Omental fat pad (tissue), 4 donors: ENCODE data around the gene MAPRE2. TPM values are rescaled to one million over a fixed set of nuclear protein-coding genes. Genes with fewer than 3 reads are reported as not detected.

Experiments used
- ATAC-seq: fragments of 150-250 bp; one replicate; pipeline ENCODE4 v1.9.1; 2016; ENCODE audit warnings: mild to moderate bottlenecking, moderate library complexity; ENCODE audit not compliant: low FRiP score
- DNase-seq: peaks from one replicate; pipeline ENCODE4 v3.0.0-alpha.2; 2019; ENCODE audit warnings: low spot score
- CTCF ChIP-seq, 3 donors: fragments of 450-650 bp; IDR thresholded peaks; one replicate each; pipeline ENCODE4 v1.5.1; 2016 to 2017; ENCODE audit warnings: antibody characterized with exemption in 3 of 3, mild to moderate bottlenecking in 3 of 3, moderate library complexity in 2 of 3
- total RNA-seq, 4 donors: library from RNA; depleted of rRNA; stranded (reverse); fragments of >200 nt; gene quantifications; one replicate each; pipeline ENCODE4 v1.1.0, GENCODE V29; 2016

The MAPRE2 gene
- total RNA-seq, 4 donors from 2014 or later: 19.7 to 35.6 (median 24.8) TPM

GRCh38 chr18:35158728-35159450, 117.7 kb downstream of the MAPRE2 start:
- TF ChIP-seq CTCF (IDR thresholded peaks at IDR 0.05): no peak
- ATAC-seq (no peak), DNase-seq (no peak)

DNA sequence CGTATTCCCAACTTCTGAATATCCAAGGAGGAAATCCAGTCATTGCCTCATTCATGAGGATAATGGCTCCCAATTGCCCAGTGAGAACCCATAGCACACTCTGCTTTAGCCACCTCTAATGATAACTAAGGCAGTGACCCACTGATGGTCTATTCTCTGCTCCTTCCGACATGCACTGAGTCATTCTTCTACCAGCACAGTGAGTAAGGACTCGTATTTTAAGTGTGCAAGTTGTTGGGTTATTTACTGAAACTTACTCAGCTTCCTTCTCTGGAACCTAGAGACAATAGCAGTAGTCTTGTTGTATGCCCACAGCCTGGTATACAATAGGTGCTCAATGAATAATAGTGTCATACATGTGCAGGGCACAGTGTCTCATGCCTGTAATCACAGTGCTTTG, 118.6 kb downstream of the MAPRE2 start:
- no peak for ATAC-seq
- TF ChIP-seq CTCF (IDR thresholded peaks at IDR 0.05): no peak
- DNase-seq: no peak

DNA sequence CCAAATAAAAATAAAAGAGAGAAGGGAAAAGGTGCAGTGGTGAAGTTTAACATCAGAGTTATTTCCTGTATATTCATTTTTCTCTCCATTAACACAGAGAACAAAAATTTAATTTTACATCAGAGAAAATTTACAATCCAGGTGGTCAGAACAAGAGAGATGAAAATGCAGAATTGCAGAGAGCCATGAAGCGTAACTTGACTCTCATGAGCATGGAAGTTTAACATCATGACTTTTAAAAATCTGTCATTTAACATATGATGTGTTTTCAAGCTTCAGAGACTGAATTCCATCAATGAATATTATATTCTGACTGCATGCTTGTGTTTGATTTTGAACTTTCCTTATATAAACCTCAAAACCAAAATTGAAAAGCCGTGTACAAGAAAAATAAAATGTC, 120.3 kb downstream of the MAPRE2 start:
- ATAC-seq: no peak
- TF ChIP-seq CTCF (IDR thresholded peaks at IDR 0.05): no peak
- DNase-seq: no peak

DNA sequence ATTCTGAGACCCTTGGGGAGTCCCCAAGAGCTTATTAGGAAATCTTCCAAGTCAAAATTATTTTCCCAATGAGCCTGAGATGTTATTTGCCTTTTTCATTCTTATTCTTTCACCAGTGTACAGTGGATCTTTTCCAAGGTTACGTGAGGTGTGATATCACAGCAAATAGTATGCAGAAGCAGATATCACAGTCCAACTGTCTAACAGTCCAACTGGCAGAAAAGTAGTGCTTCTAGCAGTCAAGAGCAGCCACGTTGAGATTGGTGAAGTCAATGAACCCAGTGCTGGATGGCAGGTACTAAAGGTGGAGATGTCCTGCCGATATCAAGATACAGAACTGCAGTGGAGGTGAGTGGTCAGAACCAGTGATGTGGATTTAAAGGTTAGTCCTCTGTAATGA, 120.7 kb downstream of the MAPRE2 start:
- no peak for TF ChIP-seq CTCF (IDR thresholded peaks at IDR 0.05)
- DNase-seq: no peak
- no peak for ATAC-seq

GRCh38 chr18:35163014-35163539, 121.9 kb downstream of the MAPRE2 start:
- no peak for DNase-seq
- no peak for ATAC-seq
- no peak for TF ChIP-seq CTCF (IDR thresholded peaks at IDR 0.05)

GRCh38 chr18:35163721-35164120, 122.5 kb downstream of the MAPRE2 start:
- ATAC-seq: no peak
- DNase-seq: no peak
- no peak for TF ChIP-seq CTCF (IDR thresholded peaks at IDR 0.05)

GRCh38 chr18:35164133-35164532, 122.9 kb downstream of the MAPRE2 start:
- DNase-seq (no peak), ATAC-seq (no peak)
- no peak for TF ChIP-seq CTCF (IDR thresholded peaks at IDR 0.05)
